HepG2 (cell line): ENCODE measurements around the gene ATP11C. TPM values are rescaled to one million over a fixed set of nuclear protein-coding genes. Genes with fewer than 3 reads are reported as not detected.

ENCODE experiments used
- ATAC-seq: fragments of 200-7000 bp; cut with Tn5 transposase; 3 replicates; pipeline ENCODE4 v1.9.1; 2020; ENCODE audit warnings: mild to moderate bottlenecking, moderate library complexity
- BruUV-seq: library from RNA; stranded (reverse); fragments of 400-500 nt; replicated peaks from 2 replicates; lab custom pipeline; 2021; lab: Mats Ljungman, UMichigan
- CTCF ChIA-PET: fragments of 300-600 bp; formaldehyde crosslinking; extraction: SDS; loops from one replicate; lab custom pipeline; 2021; ENCODE audit warnings: low total read pairs, inconsistent platforms, low intra/inter-chr PET ratio; lab: Yijun Ruan, JAX
- POLR2A ChIA-PET: fragments of 350-600 bp; sonication (Branson Sonifier 250); formaldehyde crosslinking; loops from one replicate; lab custom pipeline; 2020; ENCODE audit warnings: antibody characterized with exemption, inconsistent platforms; lab: Yijun Ruan, JAX
- DNase-seq: peaks from one replicate; pipeline ENCODE4 v3.0.0-alpha.2; 2015; ENCODE audit warnings: low spot score
- FAIRE-seq: peaks from 3 replicates; lab custom pipeline; 2011; peaks lifted over from hg19 to GRCh38; lab: Jason Lieb, UNC
- H2AFZ ChIP-seq: one replicate; pipeline ENCODE4 v1.6.1; 2011; ENCODE audit warnings: low read length, inconsistent platforms
- H3K27ac ChIP-seq: fragments of 300-600 bp; 3 replicates; pipeline ENCODE4 v1.8.0; 2011; ENCODE audit warnings: mixed run types, mild to moderate bottlenecking, mixed read lengths, low read length, inconsistent platforms; ENCODE audit not compliant: insufficient read depth; ENCODE audit errors: extremely low read length
- H3K27me3 ChIP-seq, 2 experiments: fragments of 200-600 bp in 1 of 2; 2 replicates in 1 of 2; 3 replicates in 1 of 2; pipeline versions ENCODE4 v1.6.0 to v1.8.0; 2011; ENCODE audit warnings: low read length in 2 of 2, mild to moderate bottlenecking in 2 of 2, moderate library complexity in 2 of 2, inconsistent platforms in 1 of 2; ENCODE audit not compliant: insufficient read depth in 2 of 2, control insufficient read depth in 1 of 2
- H3K36me3 ChIP-seq, 2 experiments: fragments of 200-600 bp in 1 of 2; replicated peaks in 1 of 2; 2 replicates in 1 of 2; 3 replicates in 1 of 2; pipeline versions ENCODE4 v1.5.1 to v1.8.0; 2011; ENCODE audit warnings: low read length in 2 of 2, inconsistent platforms in 1 of 2; ENCODE audit not compliant: insufficient read depth in 2 of 2, control insufficient read depth in 1 of 2
- H3K4me1 ChIP-seq: 2 replicates; pipeline ENCODE4 v1.5.1; 2012; ENCODE audit warnings: low read length, inconsistent platforms; ENCODE audit not compliant: insufficient read depth
- H3K4me2 ChIP-seq: 2 replicates; pipeline ENCODE4 v1.6.0; 2011; ENCODE audit warnings: low read depth, low read length, inconsistent platforms
- H3K4me3 ChIP-seq, 3 experiments: fragments of 200-600 bp in 1 of 3; sonication (generic), shearing (Covaris generic) in 1 of 3; replicated peaks in 1 of 3; 2 replicates each; pipeline ENCODE4 v1.5.1; 2011 to 2016; ENCODE audit warnings: low read length in 3 of 3, inconsistent platforms in 2 of 3, low read depth in 2 of 3, mild to moderate bottlenecking in 2 of 3, control low read depth in 1 of 3, mixed read lengths in 1 of 3; ENCODE audit not compliant: insufficient read depth in 1 of 3
- H3K79me2 ChIP-seq: one replicate; pipeline ENCODE4 v1.6.1; 2011; ENCODE audit warnings: low read length, inconsistent platforms; ENCODE audit not compliant: insufficient read depth
- H3K9ac ChIP-seq: 2 replicates; pipeline ENCODE4 v1.6.0; 2011; ENCODE audit warnings: mild to moderate bottlenecking, low read depth, low read length, inconsistent platforms; ENCODE audit not compliant: insufficient read depth
- H3K9me3 ChIP-seq: 2 replicates; pipeline ENCODE4 v1.5.1; 2012; ENCODE audit warnings: mild to moderate bottlenecking, low read length
- H4K20me1 ChIP-seq: 2 replicates; pipeline ENCODE4 v1.6.0; 2011; ENCODE audit warnings: inconsistent platforms, mild to moderate bottlenecking, low read length, moderate library complexity; ENCODE audit not compliant: insufficient read depth
- FOSL2 ChIP-seq: sonication (generic); formaldehyde crosslinking; IDR thresholded peaks from 2 replicates; pipeline ENCODE4 v1.4.0; 2020; ENCODE audit warnings: missing genetic modification reagents
- IKZF1 ChIP-seq: fragments of 450-650 bp; IDR thresholded peaks from 2 replicates; pipeline ENCODE4 v1.7.1; 2016
- MED1 ChIP-seq: sonication (generic); formaldehyde crosslinking; IDR thresholded peaks from 2 replicates; pipeline ENCODE4 v1.4.0; 2020; ENCODE audit warnings: missing genetic modification reagents
- NAIF1 ChIP-seq: sonication (generic); formaldehyde crosslinking; IDR thresholded peaks from 2 replicates; pipeline ENCODE4 v1.5.0; 2020; ENCODE audit warnings: mild to moderate bottlenecking, missing genetic modification reagents, borderline replicate concordance
- NR2F2 ChIP-seq: IDR thresholded peaks from 2 replicates; pipeline ENCODE4 v1.6.1; 2012; ENCODE audit warnings: low read depth, inconsistent platforms, borderline replicate concordance
- PAWR ChIP-seq: sonication (generic); formaldehyde crosslinking; IDR thresholded peaks from 2 replicates; pipeline ENCODE4 v1.4.0; 2020; ENCODE audit warnings: missing genetic modification reagents, mild to moderate bottlenecking, borderline replicate concordance
- PHF20 ChIP-seq: sonication (generic); formaldehyde crosslinking; IDR thresholded peaks from 2 replicates; pipeline ENCODE4 v1.5.0; 2020; ENCODE audit warnings: mild to moderate bottlenecking, missing genetic modification reagents
- SUZ12 ChIP-seq: fragments of 150-350 bp; IDR thresholded peaks from 2 replicates; pipeline ENCODE4 v1.6.1; 2014; ENCODE audit warnings: low read depth, low read length
- TP53 ChIP-seq: sonication (generic); formaldehyde crosslinking; conservative IDR thresholded peaks from 2 replicates; pipeline ENCODE4 v1.4.0; 2020; ENCODE audit warnings: missing genetic modification reagents
- ZIK1 ChIP-seq: sonication (generic); formaldehyde crosslinking; IDR thresholded peaks from 2 replicates; pipeline ENCODE4 v1.5.0; 2020; ENCODE audit warnings: mild to moderate bottlenecking, low read depth, missing genetic modification reagents, borderline replicate concordance
- ZNF10 ChIP-seq: sonication (generic); formaldehyde crosslinking; IDR thresholded peaks from 2 replicates; pipeline ENCODE4 v1.4.0; 2020; ENCODE audit warnings: mild to moderate bottlenecking, low read depth, missing genetic modification reagents, borderline replicate concordance
- ZNF274 ChIP-seq: sonication (generic); formaldehyde crosslinking; IDR thresholded peaks from 2 replicates; pipeline ENCODE4 v1.5.1; 2020; ENCODE audit warnings: mild to moderate bottlenecking, missing genetic modification reagents
- ZNF333 ChIP-seq: sonication (generic); formaldehyde crosslinking; IDR thresholded peaks from 2 replicates; pipeline ENCODE4 v1.4.0; 2020; ENCODE audit warnings: mild to moderate bottlenecking, missing genetic modification reagents, borderline replicate concordance
- ZNF562 ChIP-seq: sonication (generic); formaldehyde crosslinking; IDR thresholded peaks from 2 replicates; pipeline ENCODE4 v1.8.0; 2022; ENCODE audit warnings: missing genetic modification reagents, borderline replicate concordance
- ZNF761 ChIP-seq: sonication (generic); formaldehyde crosslinking; conservative IDR thresholded peaks from 2 replicates; pipeline ENCODE4 v1.4.0; 2020; ENCODE audit warnings: mild to moderate bottlenecking, missing genetic modification reagents
- ZNF878 ChIP-seq: sonication (generic); formaldehyde crosslinking; IDR thresholded peaks from 2 replicates; pipeline ENCODE4 v1.8.1; 2023; ENCODE audit warnings: mild to moderate bottlenecking, missing genetic modification reagents, moderate library complexity
- WGBS: methylation state at CpG from one replicate; pipeline ENCODE4 v1.1.6; 2017; ENCODE audit warnings: low lambda C conversion rate; 5-methylcytosine and 5-hydroxymethylcytosine counted together
- in situ Hi-C: cut with HindIII; loops from 2 replicates; pipeline ENCODE4 v1.10.0; 2017; ENCODE audit warnings: low pct_unique_long_range_greater_than_20kb; ENCODE audit not compliant: extremely low pct_ligation_motif_present
- intact Hi-C: fragments of 100-400 bp; cut with micrococcal nuclease; formaldehyde crosslinking; loops from one replicate; pipeline ENCODE4 v1.10.0; 2022; ENCODE audit not compliant: unreplicated experiment
- polyA plus RNA-seq, 8 experiments: library from polyadenylated mRNA; depleted of rRNA in 3 of 8; stranded (reverse) in 7 of 8; unstranded in 1 of 8; fragments of >200 nt; fragmentation: Illumina TruSeq in 4 of 8; extraction: Trizol in 4 of 8; gene quantifications; 2 replicates each; pipeline versions ENCODE4 v1.2.1 to v1.2.3, GENCODE V29; 2011 to 2016; ENCODE audit warnings: low read depth in 4 of 8, missing spikeins in 1 of 8, mixed read lengths in 1 of 8; ENCODE audit not compliant: insufficient read depth in 1 of 8
- total RNA-seq, 5 experiments: library from RNA; depleted of rRNA; stranded (reverse); fragments of >200 nt; fragmentation: Illumina TruSeq; extraction: Trizol; gene quantifications; 2 replicates each; pipeline ENCODE4 v1.2.3, GENCODE V29; 2016; ENCODE audit warnings: low read depth in 1 of 5
- TF ChIP-seq, protein P1 (sequence below): sonication (generic); formaldehyde crosslinking; IDR thresholded peaks from 2 replicates; pipeline ENCODE4 v1.4.0; 2020; ENCODE audit warnings: missing genetic modification reagents

ATP11C gene
- total and polyA plus RNA-seq, 2 of the 13 experiments (the other 11 are each of a cell fraction or from before 2014, with no cell fraction given), result 8.5 to 16.9 TPM

DNA sequence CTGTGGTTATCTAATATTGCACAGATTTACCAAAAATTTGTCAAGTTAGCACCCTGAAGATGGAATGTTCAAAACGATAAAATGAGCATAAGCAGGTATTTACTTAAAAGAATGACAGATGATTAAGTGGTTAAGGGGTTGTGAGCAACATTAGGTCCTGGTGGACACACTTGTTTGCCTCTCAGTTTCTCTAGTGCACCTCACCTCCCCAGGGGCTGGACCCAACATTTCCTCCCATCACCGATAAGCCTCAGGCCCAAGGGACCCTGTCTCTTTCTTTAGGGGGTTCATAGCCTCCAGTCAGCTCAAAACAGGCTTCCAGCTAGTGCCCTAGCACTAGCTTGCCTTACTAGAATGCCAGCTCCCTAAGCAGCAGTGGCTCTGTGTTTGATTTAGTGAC is 88.0 kb downstream of the ATP11C start:
- intact Hi-C loops, result no loop called here
- 88% methylated on average over 2 of the region's 2 CpGs for WGBS
- DNase-seq (no peak), FAIRE-seq (no peak), ATAC-seq (no peak)
- Histone ChIP-seq H3K4me3 (no peak overlapping the region), H3K79me2 (no peaks in the 10 kb centered on the region), H4K20me1 (no peaks in the 10 kb centered on the region), H3K9me3 (no peaks in the 10 kb centered on the region), H3K9ac (no peak overlapping the region), H3K4me1 (no peaks in the 10 kb centered on the region), H3K36me3 (no peaks in the 10 kb centered on the region), H2AFZ (no peak overlapping the region), H3K27me3 (no peaks in the 10 kb centered on the region), H3K27ac (no peak overlapping the region), H3K4me2 (no peak overlapping the region)
- POLR2A ChIA-PET, result no interaction called here
- in situ Hi-C loops, result no loop called here
- CTCF ChIA-PET, result no interaction called here
- no TSS peak for BruUV-seq
- TF ChIP-seq NAIF1 (CRISPR knock-in tag), result no peak
- no peak for TF ChIP-seq FOSL2 (CRISPR knock-in tag)
- no peak for TF ChIP-seq ZNF10
- no peak for TF ChIP-seq ZNF333
- no peak for TF ChIP-seq ZNF878 (CRISPR knock-in tag)
- TF ChIP-seq, protein P1, sequence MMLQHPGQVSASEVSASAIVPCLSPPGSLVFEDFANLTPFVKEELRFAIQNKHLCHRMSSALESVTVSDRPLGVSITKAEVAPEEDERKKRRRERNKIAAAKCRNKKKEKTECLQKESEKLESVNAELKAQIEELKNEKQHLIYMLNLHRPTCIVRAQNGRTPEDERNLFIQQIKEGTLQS (CRISPR knock-in tag), result no peak
- no peak for TF ChIP-seq ZNF761 (CRISPR knock-in tag)
- TF ChIP-seq NR2F2, result no peak
- no peak for TF ChIP-seq TP53 (CRISPR knock-in tag)
- no peak for TF ChIP-seq SUZ12
- no peak for TF ChIP-seq IKZF1
- TF ChIP-seq ZNF274 (CRISPR knock-in tag), result no peak
- TF ChIP-seq MED1, result no peak
- no peak for TF ChIP-seq PHF20 (CRISPR knock-in tag)
- TF ChIP-seq PAWR (CRISPR knock-in tag), result no peak
- no peak for TF ChIP-seq ZNF562 (CRISPR knock-in tag)
- TF ChIP-seq ZIK1 (CRISPR knock-in tag), result no peak
